A549 treated with CORT108297 at 1 μM for 4 hours (cell line): Measurements from ENCODE around the gene SMIM20. TPM values are rescaled to one million over a fixed set of nuclear protein-coding genes. Genes with fewer than 3 reads are reported as not detected.

Experiments
- total RNA-seq: library from RNA; stranded (reverse); fragments of 200-300 nt; extraction: Qiagen RNA extraction; gene quantifications from 5 replicates; pipeline ENCODE4 v1.2.3, GENCODE V29; 2022

Gene SMIM20
- 22.2 to 30.6 TPM (median 25.1 TPM) in 5 replicates for total RNA-seq

DNA sequence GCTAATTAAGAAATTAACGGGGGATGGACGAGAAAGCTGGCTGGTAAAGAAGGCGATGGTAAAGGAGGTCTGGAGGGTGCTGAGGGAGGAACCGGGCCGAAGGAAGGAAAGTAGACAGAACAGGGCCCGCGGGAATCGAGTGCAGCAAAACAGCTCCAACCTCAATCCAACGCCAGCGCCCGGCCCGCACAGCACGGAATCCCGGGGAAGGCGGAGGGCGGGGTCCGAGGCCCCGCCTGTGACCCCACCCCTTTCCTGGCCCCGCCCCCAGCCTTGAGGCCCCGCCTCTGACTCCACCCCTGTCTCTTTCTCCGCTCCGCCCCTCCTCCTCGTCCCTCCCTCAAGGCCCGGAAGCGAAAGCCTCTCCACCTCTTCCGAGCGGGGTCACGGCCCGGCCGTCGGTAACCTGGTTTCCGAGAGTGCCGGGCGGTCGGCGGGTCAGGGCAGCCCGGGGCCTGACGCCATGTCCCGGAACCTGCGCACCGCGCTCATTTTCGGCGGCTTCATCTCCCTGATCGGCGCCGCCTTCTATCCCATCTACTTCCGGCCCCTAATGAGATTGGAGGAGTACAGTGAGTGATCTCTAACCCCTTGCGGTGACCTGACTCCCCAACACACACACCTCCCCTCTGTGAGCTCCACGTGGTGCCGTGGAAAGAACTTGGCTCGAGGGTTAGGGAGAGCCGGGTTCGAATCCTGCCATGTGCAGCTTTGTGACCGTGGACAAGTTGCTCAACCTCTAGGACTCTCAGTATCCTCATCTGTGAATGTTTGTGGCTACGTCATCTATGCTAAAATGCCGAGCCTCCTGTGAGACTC lies at the start of gene SMIM20:
Gene SMIM20, plus strand, starts transcription at position 370 of the 819 bp plus-strand sequence. Its CDS starts 94 bp downstream, at position 464.

Other genes with a start within 250 kb of the SMIM20 start
- gene SEL1L3, start 51.2 kb upstream of the SMIM20 start, total RNA-seq: 21.4 to 25.3 TPM (median 23.6 TPM) in 5 replicates